Trophoblast cell (in vitro differentiated cells and primary cell): ENCODE data around the gene RAD51D.

ENCODE experiments used
- DNase-seq, 2 donors: peaks; one replicate each; pipeline ENCODE4 v3.0.0-alpha.2; 2016
- H2AFZ ChIP-seq: 2 replicates; pipeline ENCODE4 v1.6.1; 2013; ENCODE audit warnings: low read length, moderate library complexity, mild to moderate bottlenecking; ENCODE audit not compliant: insufficient read depth, poor library complexity
- H2AK5ac ChIP-seq: 2 replicates; pipeline ENCODE4 v1.6.1; 2013; ENCODE audit warnings: mild to moderate bottlenecking, low read length
- H2BK120ac ChIP-seq: 2 replicates; pipeline ENCODE4 v1.6.1; 2013; ENCODE audit warnings: low read length, mild to moderate bottlenecking, moderate library complexity; ENCODE audit not compliant: insufficient read depth, poor library complexity
- H2BK12ac ChIP-seq: 2 replicates; pipeline ENCODE4 v1.6.1; 2013; ENCODE audit warnings: mild to moderate bottlenecking, low read length, moderate library complexity
- H2BK5ac ChIP-seq: 2 replicates; pipeline ENCODE4 v1.6.1; 2013; ENCODE audit warnings: low read length, low read depth, moderate library complexity, mild to moderate bottlenecking; ENCODE audit not compliant: poor library complexity
- H3K14ac ChIP-seq: 2 replicates; pipeline ENCODE4 v1.6.1; 2013; ENCODE audit warnings: mild to moderate bottlenecking, low read length
- H3K18ac ChIP-seq: 2 replicates; pipeline ENCODE4 v1.6.1; 2013; ENCODE audit warnings: mild to moderate bottlenecking, low read length
- H3K23ac ChIP-seq: 2 replicates; pipeline ENCODE4 v1.6.1; 2013; ENCODE audit warnings: low read length
- H3K27ac ChIP-seq: 2 replicates; pipeline ENCODE4 v1.5.1; 2013; ENCODE audit warnings: low read depth, mild to moderate bottlenecking, inconsistent platforms, low read length, moderate library complexity
- H3K27me3 ChIP-seq: 2 replicates; pipeline ENCODE4 v1.6.1; 2013; ENCODE audit warnings: inconsistent platforms, mild to moderate bottlenecking, low read length, moderate library complexity; ENCODE audit not compliant: insufficient read depth
- H3K36me3 ChIP-seq, 2 experiments: 1 replicate in 1 of 2; 2 replicates in 1 of 2; pipeline ENCODE4 v1.6.1; 2013; ENCODE audit warnings: low read length in 2 of 2, mild to moderate bottlenecking in 2 of 2, moderate library complexity in 1 of 2; ENCODE audit not compliant: insufficient read depth in 2 of 2, control insufficient read depth in 1 of 2
- H3K4ac ChIP-seq: 2 replicates; pipeline ENCODE4 v1.6.1; 2013; ENCODE audit warnings: low read depth, mild to moderate bottlenecking, low read length, moderate library complexity
- H3K4me1 ChIP-seq, 2 experiments: 1 replicate in 1 of 2; 2 replicates in 1 of 2; pipeline ENCODE4 v1.6.1; 2013; ENCODE audit warnings: low read length in 2 of 2, mild to moderate bottlenecking in 2 of 2, moderate library complexity in 1 of 2; ENCODE audit not compliant: insufficient read depth in 2 of 2, control insufficient read depth in 1 of 2
- H3K4me2 ChIP-seq: 2 replicates; pipeline ENCODE4 v1.6.1; 2013; ENCODE audit warnings: inconsistent platforms, mild to moderate bottlenecking, low read length, moderate library complexity
- H3K4me3 ChIP-seq: 2 replicates; pipeline ENCODE4 v1.5.1; 2013; ENCODE audit warnings: mild to moderate bottlenecking, low read depth, low read length, inconsistent platforms
- H3K79me1 ChIP-seq: one replicate; pipeline ENCODE4 v1.6.1; 2013; ENCODE audit warnings: low read length
- H3K79me2 ChIP-seq: 2 replicates; pipeline ENCODE4 v1.6.1; 2013; ENCODE audit warnings: low read length, mild to moderate bottlenecking; ENCODE audit not compliant: control insufficient read depth, insufficient read depth, poor library complexity
- H3K9ac ChIP-seq: 2 replicates; pipeline ENCODE4 v1.6.1; 2013; ENCODE audit warnings: mild to moderate bottlenecking, low read length
- H3K9me3 ChIP-seq: 2 replicates; pipeline ENCODE4 v1.6.1; 2013; ENCODE audit warnings: low read depth, mild to moderate bottlenecking, control low read depth, inconsistent platforms, low read length; ENCODE audit not compliant: insufficient read depth
- H4K12ac ChIP-seq: 2 replicates; pipeline ENCODE4 v1.6.1; 2013; ENCODE audit warnings: low read depth, mild to moderate bottlenecking, low read length, moderate library complexity
- H4K8ac ChIP-seq: 2 replicates; pipeline ENCODE4 v1.6.1; 2013; ENCODE audit warnings: low read depth, mild to moderate bottlenecking, low read length, moderate library complexity
- H4K91ac ChIP-seq: one replicate; pipeline ENCODE4 v1.6.1; 2013; ENCODE audit warnings: low read depth, mild to moderate bottlenecking, low read length, moderate library complexity
- WGBS: extraction: QIAGEN DNeasy Blood & Tissue Kit; methylation state at CpG from one replicate; pipeline ENCODE4 v1.1.7; 2013; ENCODE audit warnings: missing lambda C conversion rate; ENCODE audit not compliant: insufficient read length, insufficient coverage; ENCODE audit errors: extremely low coverage; 5-methylcytosine and 5-hydroxymethylcytosine counted together

The RAD51D gene

DNA sequence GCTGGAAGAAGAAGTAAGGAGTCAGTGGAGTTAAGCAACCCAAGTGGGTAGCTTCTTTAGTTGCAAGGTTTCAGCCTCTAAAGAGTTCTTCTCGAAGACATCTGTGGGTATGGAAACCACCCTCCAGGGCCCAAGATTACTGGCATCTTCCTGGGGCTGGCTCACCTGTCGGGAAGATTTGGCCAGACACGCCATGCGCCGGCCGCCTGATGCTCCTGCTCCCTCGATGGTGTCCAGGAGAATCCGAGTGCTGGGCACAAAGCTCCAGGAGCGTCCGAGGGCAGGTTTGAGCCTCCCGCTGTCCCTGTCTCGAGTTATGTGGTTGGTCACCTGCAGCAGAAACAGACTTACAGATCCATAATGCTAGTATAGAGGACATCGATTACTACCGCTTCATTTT, 18.6 kb downstream of the RAD51D start:
- H3K4ac ChIP-seq: no peak overlapping the region
- no peaks in the 10 kb centered on the region for H3K79me2 ChIP-seq
- no CpG with 5 or more reads among the region's 14 CpGs for WGBS
- H3K4me1 ChIP-seq: peaks cover 4 to 7% of the 10 kb centered on the region in 2 experiments
- H3K9ac ChIP-seq: no peak overlapping the region
- H3K4me3 ChIP-seq: no peak overlapping the region
- no peak overlapping the region for H3K27ac ChIP-seq
- H3K27me3 ChIP-seq: no peaks in the 10 kb centered on the region
- H2BK120ac ChIP-seq: no peak overlapping the region
- H2AK5ac ChIP-seq: no peak overlapping the region
- no peak for DNase-seq
- H3K18ac ChIP-seq: no peak overlapping the region
- no peak overlapping the region for H2BK5ac ChIP-seq
- no peak overlapping the region for H3K14ac ChIP-seq
- H3K4me2 ChIP-seq: no peak overlapping the region
- H4K91ac ChIP-seq: no peak overlapping the region
- H3K23ac ChIP-seq: no peak overlapping the region
- H4K8ac ChIP-seq: no peak overlapping the region
- no peak overlapping the region for H2BK12ac ChIP-seq
- H3K9me3 ChIP-seq: no peaks in the 10 kb centered on the region
- no peak overlapping the region for H4K12ac ChIP-seq
- no peak overlapping the region for H2AFZ ChIP-seq
- H3K36me3 ChIP-seq: peaks cover 11 to 21% of the 10 kb centered on the region in 2 experiments
- no peaks in the 10 kb centered on the region for H3K79me1 ChIP-seq

DNA sequence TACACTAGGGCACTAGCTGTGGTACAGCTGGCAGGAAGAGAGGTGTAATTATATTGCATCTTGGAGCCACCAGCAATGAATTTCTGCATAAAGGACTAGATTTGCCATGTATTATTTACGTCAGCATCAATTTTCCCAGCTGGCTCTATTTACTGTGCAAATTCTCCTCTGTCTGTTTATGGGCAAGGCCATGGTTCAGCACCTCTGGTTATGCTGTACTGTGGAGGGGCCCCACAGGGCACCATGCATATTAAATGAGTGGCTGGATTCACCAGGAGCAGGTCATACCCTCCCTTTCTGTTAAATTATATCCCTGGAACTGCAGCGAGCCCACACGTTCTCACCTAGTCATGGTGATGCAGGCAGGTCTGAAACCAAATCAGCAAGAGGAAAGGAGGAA, 19.8 kb downstream of the RAD51D start:
- Histone ChIP-seq H3K27me3 (no peaks in the 10 kb centered on the region), H3K4ac (no peak overlapping the region), H3K27ac (no peak overlapping the region), H3K4me1 (peaks cover 4 to 7% of the 10 kb centered on the region in 2 experiments), H3K14ac (no peak overlapping the region), H4K91ac (no peak overlapping the region), H2AK5ac (no peak overlapping the region), H3K9ac (no peak overlapping the region), H3K36me3 (peaks cover 11 to 18% of the 10 kb centered on the region in 2 experiments), H3K9me3 (no peaks in the 10 kb centered on the region), H3K23ac (no peak overlapping the region), H3K79me2 (no peaks in the 10 kb centered on the region), H2BK12ac (no peak overlapping the region), H4K8ac (no peak overlapping the region), H4K12ac (no peak overlapping the region), H3K4me2 (no peak overlapping the region), H3K4me3 (no peak overlapping the region), H3K18ac (no peak overlapping the region), H2BK120ac (no peak overlapping the region), H2AFZ (no peak overlapping the region), H2BK5ac (no peak overlapping the region), H3K79me1 (no peaks in the 10 kb centered on the region)
- no CpG with 5 or more reads among the region's 3 CpGs for WGBS
- no peak for DNase-seq

DNA sequence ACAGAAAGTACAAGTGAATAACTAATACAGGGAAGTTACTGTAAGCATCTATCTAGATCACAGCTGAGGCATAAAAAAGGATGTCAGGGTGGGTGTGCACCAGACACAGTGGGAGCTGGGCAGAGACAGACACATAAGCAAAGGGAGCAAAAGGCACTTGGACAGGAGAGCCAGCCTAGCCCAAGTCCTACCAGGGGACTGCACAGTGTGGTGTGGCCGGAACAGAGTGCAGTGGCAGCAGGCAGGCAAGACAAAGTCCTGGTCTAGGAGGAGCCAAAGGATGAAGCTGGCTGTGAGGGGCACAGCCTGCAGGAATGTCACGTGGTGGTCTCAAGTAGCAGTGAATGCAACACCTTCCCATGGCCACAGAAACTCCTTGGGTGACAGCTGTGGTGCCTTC, 21.9 kb downstream of the RAD51D start:
- Histone ChIP-seq H3K4me2 (no peak overlapping the region), H2AK5ac (no peak overlapping the region), H3K36me3 (peaks cover 11 to 18% of the 10 kb centered on the region in 2 experiments), H3K4ac (no peak overlapping the region), H4K12ac (no peak overlapping the region), H3K14ac (no peak overlapping the region), H3K23ac (no peak overlapping the region), H3K18ac (no peak overlapping the region), H2AFZ (no peak overlapping the region), H4K8ac (no peak overlapping the region), H2BK12ac (no peak overlapping the region), H3K27me3 (no peaks in the 10 kb centered on the region), H3K4me3 (no peak overlapping the region), H4K91ac (no peak overlapping the region), H3K4me1 (no peaks in the 10 kb centered on the region), H2BK120ac (no peak overlapping the region), H3K9ac (no peak overlapping the region), H2BK5ac (no peak overlapping the region), H3K9me3 (no peaks in the 10 kb centered on the region), H3K79me2 (no peaks in the 10 kb centered on the region), H3K79me1 (no peaks in the 10 kb centered on the region), H3K27ac (no peak overlapping the region)
- WGBS: no CpG with 5 or more reads among the region's 2 CpGs
- DNase-seq: no peak

GRCh38 chr17:35095741-35096140, 23.9 kb downstream of the RAD51D start:
- Histone ChIP-seq H2BK5ac (no peak overlapping the region), H3K18ac (no peak overlapping the region), H4K12ac (no peak overlapping the region), H3K9ac (no peak overlapping the region), H2BK12ac (no peak overlapping the region), H3K4ac (no peak overlapping the region), H3K27ac (no peak overlapping the region), H3K36me3 (peaks cover 5 to 10% of the 10 kb centered on the region in 2 experiments), H3K4me3 (no peak overlapping the region), H3K79me2 (no peaks in the 10 kb centered on the region), H3K27me3 (no peaks in the 10 kb centered on the region), H2BK120ac (no peak overlapping the region), H3K79me1 (no peaks in the 10 kb centered on the region), H4K8ac (no peak overlapping the region), H3K9me3 (no peaks in the 10 kb centered on the region), H3K23ac (no peak overlapping the region), H4K91ac (no peak overlapping the region), H3K4me2 (no peak overlapping the region), H3K14ac (no peak overlapping the region), H2AK5ac (no peak overlapping the region), H3K4me1 (no peaks in the 10 kb centered on the region), H2AFZ (no peak overlapping the region)
- DNase-seq: no peak
- no CpG with 5 or more reads among the region's 1 CpG for WGBS
